ENCODE results near the gene CCDC178.
"Not testable (repeated sequence)": the region's sequence is repeated elsewhere in the genome, so short reads cannot be mapped to it uniquely, and the experiment has no call there.

Gene CCDC178

GRCh38 chr18:32968248-32968647 lies 472.3 kb downstream of the CCDC178 start:
- DNase-seq, result no peak

DNA sequence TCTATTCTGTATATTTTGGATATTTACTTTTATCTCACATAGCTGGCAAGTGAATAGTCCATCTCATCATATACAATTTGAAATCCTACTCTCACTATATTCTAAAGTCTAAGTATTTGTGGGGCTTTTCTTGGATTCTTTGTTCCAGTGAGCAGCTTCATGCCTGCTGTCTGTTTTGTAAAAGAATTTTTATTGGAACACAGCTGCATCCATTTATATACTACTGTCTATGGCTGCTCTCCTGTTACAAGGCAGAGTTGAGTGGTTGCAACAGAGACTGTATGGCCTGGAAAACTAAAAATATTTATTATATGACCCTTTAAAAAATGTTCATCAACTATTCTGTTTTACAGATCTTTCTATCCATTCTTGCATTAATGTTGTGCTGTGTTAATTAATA lies 474.4 kb downstream of the CCDC178 start:
- DNase-seq, result no peak

GRCh38 chr18:32961538-32961937 lies 479.0 kb downstream of the CCDC178 start:
- no peak for DNase-seq

GRCh38 chr18:32958746-32959145 lies 481.8 kb downstream of the CCDC178 start:
- no peak for DNase-seq

GRCh38 chr18:32956591-32957315 lies 483.8 kb downstream of the CCDC178 start:
- DNase-seq, result no peak

- not testable (repeated sequence) for DNase-seq
Observed at GRCh38 chr18:32952318-32952717, 488.2 kb downstream of the CCDC178 start.

DNA sequence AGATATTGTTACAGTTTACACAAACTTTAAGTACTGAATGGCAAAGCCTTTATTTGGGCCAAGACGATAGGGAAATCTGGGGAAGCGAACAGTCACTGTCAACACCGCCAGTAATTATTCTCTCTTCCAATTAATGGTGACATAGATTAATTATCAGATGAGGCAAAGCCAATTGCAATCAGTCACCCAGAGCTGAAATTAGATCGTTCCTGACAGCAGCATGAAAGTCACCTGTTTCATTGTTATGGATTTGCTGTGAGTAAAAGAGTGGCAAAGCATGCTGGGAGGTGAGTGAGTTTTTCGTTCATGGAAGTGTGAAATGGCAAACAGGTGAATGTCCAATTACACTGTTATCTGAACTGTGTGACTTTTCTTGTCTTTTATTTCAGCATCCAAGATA lies 502.9 kb downstream of the CCDC178 start:
- DNase-seq, result no peak

- no peak for DNase-seq
Observed at GRCh38 chr18:32937066-32937465, 503.5 kb downstream of the CCDC178 start.

- DNase-seq, result no peak
Observed at GRCh38 chr18:32934201-32934600, 506.3 kb downstream of the CCDC178 start.

GRCh38 chr18:32930695-32931301 lies 509.7 kb downstream of the CCDC178 start:
- DNase-seq, result no peak

DNA sequence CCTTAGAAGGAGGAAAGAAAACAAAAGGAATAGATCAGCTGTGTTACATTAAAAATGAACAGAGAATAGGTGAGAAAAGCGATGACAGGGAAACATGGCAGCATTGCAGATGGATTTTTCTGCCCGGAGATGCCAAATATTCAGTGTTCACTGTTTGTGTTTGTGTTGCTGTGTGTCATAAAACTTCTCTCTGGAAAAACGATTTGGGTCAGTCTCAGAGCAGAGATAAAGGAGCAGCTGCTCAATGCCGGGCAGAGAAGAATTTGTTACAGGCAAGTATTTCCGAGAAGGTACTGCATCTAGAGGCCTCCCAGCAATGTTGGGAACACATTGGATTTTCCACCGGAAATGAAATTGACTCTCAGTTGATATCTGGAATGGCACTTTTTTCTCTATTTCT lies 511.3 kb downstream of the CCDC178 start:
- DNase-seq, result no peak

- DNase-seq, result no peak
Observed at GRCh38 chr18:32922951-32923430, 517.5 kb downstream of the CCDC178 start.

GRCh38 chr18:32920796-32921787 lies 519.4 kb downstream of the CCDC178 start:
- no peak for DNase-seq

DNA sequence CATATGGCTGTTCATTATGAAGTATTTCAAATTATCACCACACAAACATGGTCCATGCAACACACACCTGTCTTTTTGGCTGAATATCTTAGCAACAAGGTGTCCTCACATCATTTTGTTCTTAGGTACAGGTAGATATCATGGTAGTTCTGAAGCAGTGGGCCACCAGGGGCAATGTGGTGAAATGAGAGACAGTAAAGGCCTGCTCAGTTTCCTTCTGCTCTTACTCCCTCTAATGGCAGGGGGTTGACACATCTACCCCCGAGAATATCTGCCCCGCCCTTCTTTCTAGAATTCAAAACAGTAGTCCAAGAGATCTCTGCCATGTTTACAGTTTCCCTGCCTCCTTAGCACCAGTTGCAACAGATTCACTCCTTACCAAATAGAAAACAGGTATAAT lies 520.7 kb downstream of the CCDC178 start:
- no peak for DNase-seq

- no peak for DNase-seq
Observed at GRCh38 chr18:32918692-32919250, 521.8 kb downstream of the CCDC178 start.

DNA sequence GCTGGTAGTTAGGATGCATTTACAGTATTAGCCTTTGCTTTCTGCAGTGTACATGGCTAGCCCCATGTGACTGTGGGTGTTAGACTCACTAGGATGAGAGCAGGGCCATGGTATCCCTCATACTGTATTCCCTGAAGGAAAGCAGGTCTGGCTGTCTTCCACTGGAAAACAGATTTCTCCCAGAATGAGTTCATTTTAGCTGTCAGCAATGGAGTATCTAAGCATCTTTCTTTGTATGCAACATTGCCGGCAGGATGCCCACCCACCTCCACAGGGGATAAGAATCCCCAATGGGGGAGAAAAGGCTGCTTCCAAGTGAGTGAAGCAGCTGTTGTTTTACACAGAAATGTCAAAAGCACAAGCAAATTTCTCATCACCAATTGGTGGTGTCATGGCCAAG lies 525.0 kb downstream of the CCDC178 start:
- no peak for DNase-seq

- no peak for DNase-seq
Observed at GRCh38 chr18:32911660-32912284, 528.7 kb downstream of the CCDC178 start.

DNA sequence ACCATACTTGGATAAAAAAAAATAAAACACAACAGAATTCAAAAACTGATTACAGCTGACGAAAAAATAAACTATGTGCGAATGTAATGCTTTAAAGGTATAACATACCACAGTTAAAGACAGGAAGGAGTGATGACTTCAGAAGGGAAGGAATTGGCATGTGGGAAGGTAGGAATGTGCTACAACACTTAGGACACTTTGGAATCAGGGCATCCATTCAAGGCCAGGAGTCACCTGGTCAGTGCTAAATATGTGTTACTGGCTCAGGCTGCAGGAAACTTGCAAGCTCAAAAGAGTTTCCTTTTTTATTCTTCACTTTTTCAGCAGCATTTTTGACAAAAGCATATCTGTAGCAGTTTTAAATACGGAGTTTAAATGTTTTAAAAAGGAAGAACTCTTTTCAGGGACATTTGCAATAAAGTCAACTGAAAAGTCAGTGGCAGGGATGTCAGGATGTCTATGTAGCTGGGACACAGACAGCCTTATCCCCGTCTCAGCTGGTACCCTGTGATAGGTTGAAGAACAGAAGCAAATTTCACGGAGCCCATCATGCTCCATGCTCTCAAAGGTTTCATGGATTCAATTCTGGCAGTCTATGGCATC lies 529.7 kb downstream of the CCDC178 start:
- DNase-seq, result no peak

- no peak for DNase-seq
Observed at GRCh38 chr18:32909798-32910561, 530.5 kb downstream of the CCDC178 start.

DNA sequence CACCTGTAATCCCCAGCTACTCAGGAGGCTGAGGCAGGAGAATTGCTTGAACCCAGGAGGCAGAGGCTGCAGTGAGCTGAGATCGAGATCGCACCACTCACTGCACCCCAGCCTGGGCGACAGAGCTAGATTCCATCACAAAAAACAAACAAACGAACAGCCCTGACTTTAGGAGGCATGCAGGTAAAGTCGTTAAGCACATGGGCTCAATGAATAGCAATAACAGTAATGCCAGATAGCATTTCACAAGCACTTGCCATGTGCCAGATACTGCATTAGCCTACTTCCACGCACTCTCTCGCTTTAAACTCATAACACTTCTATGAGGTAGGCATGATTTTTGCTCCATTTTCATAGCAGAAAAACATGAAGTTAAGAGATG lies 532.1 kb downstream of the CCDC178 start:
- DNase-seq, result no peak
